Measurements from ENCODE around the gene SYNGAP1. TPM values are rescaled to one million over a fixed set of nuclear protein-coding genes. Genes with fewer than 3 reads are reported as not detected.

SYNGAP1 gene
- total and polyA plus RNA-seq, 9 of the 15 experiments (the other 6 are each of a cell fraction or from before 2014, with no cell fraction given) = 0.01 to 22.8 (median 3.2) TPM

DNA sequence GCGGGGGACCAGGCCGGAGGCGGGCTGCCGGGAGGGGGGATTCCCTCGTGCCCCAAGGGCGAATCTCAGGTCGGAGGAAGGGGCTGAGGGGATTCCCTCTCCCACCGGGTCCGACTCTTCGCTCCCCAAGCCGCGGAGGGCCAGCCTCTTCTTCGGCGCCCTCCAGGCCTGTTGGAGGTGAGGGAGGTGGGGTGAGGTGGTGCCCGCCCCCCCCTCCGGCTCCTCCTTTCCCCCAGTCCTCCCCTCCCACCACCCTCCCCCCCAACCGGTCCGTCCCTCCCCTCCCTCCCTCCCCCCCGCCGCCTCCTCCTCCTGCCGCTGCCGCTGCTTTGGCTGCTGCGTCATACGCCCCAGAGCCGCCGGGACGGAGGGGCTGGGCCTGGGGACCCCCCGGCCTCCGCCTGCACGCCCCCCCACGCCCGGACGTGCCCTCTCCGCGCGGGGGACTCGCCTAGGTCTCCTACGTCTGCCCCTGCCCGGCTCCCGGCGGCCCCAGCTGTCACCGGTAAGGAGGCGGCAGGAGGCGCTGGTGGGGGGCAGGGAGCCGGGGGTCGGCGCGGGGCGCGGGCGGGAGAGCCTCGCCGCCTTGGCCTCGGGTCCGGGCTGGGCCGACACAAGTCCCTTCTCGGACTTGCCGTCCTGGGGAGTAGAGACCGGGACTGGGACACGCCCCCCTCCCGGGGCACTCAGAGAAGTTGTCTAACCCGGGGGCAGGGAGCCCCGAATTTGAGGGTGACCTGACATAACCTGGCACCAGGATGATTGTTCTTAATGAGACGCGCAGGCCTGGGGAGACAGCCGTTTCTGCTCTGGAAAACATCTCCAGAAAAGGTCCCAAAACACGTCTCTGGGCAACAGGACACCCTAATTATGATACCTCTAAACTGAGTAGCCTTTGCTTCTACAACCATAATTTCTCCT lies 8.9 kb upstream of the SYNGAP1 start, which contains the start of gene PHF1 (continued):
- 0 out of 2 replicates have a peak, but pooled peaks have one; percentile 16 for TF ChIP-seq JUND (IDR thresholded peaks at IDR 0.05; ENCODE audit: borderline replicate concordance, low read depth, low read length)
- no peak for TF ChIP-seq JUND (tag; IDR thresholded peaks at IDR 0.05; ENCODE audit: borderline replicate concordance, low read depth, low read length)
- no peak for TF ChIP-seq YY1 (IDR thresholded peaks at IDR 0.05; ENCODE audit: borderline replicate concordance in 1 of 3, control insufficient read depth in 1 of 3, extremely low read depth in 1 of 3, insufficient read depth in 3 of 3, insufficient read length in 1 of 3, insufficient replicate concordance in 2 of 3, low read depth in 1 of 3, low read length in 2 of 3)
- TF ChIP-seq, protein P1, sequence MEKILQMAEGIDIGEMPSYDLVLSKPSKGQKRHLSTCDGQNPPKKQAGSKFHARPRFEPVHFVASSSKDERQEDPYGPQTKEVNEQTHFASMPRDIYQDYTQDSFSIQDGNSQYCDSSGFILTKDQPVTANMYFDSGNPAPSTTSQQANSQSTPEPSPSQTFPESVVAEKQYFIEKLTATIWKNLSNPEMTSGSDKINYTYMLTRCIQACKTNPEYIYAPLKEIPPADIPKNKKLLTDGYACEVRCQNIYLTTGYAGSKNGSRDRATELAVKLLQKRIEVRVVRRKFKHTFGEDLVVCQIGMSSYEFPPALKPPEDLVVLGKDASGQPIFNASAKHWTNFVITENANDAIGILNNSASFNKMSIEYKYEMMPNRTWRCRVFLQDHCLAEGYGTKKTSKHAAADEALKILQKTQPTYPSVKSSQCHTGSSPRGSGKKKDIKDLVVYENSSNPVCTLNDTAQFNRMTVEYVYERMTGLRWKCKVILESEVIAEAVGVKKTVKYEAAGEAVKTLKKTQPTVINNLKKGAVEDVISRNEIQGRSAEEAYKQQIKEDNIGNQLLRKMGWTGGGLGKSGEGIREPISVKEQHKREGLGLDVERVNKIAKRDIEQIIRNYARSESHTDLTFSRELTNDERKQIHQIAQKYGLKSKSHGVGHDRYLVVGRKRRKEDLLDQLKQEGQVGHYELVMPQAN (IDR thresholded peaks at IDR 0.05; ENCODE audit: borderline replicate concordance) = 0 out of 2 replicates have a peak, but pooled peaks have one; percentile 25
- TF ChIP-seq KAT7 (CRISPR knock-in tag; IDR thresholded peaks at IDR 0.05; ENCODE audit: borderline replicate concordance) = 0 out of 2 replicates have a peak, but pooled peaks have one; percentile 73
- no peak for TF ChIP-seq ZNF197 (CRISPR knock-in tag; IDR thresholded peaks at IDR 0.05; ENCODE audit: low read depth)
- TF ChIP-seq SMARCE1 (IDR thresholded peaks at IDR 0.05) = no peak
- TF ChIP-seq PYGO2 (tag; IDR thresholded peaks at IDR 0.05) = no peak
- no peak for TF ChIP-seq BMI1 (IDR thresholded peaks at IDR 0.05; ENCODE audit: low read length)
- TF ChIP-seq TCF7 (IDR thresholded peaks at IDR 0.05; ENCODE audit: borderline replicate concordance) = no peak; the same call in 1 of the 2 replicates
- TF ChIP-seq, protein P2, sequence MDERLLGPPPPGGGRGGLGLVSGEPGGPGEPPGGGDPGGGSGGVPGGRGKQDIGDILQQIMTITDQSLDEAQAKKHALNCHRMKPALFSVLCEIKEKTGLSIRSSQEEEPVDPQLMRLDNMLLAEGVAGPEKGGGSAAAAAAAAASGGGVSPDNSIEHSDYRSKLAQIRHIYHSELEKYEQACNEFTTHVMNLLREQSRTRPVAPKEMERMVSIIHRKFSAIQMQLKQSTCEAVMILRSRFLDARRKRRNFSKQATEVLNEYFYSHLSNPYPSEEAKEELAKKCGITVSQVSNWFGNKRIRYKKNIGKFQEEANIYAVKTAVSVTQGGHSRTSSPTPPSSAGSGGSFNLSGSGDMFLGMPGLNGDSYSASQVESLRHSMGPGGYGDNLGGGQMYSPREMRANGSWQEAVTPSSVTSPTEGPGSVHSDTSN (CRISPR knock-in tag; IDR thresholded peaks at IDR 0.05; ENCODE audit: low read depth) = no peak
- TF ChIP-seq, protein P2 (tag; conservative IDR thresholded peaks at IDR 0.05; ENCODE audit: low read depth) = no peak
- TF ChIP-seq ZBTB7A (IDR thresholded peaks at IDR 0.05; ENCODE audit: borderline replicate concordance, control insufficient read depth, low read depth, low read length) = peak; percentile 96
- TF ChIP-seq, protein P3, sequence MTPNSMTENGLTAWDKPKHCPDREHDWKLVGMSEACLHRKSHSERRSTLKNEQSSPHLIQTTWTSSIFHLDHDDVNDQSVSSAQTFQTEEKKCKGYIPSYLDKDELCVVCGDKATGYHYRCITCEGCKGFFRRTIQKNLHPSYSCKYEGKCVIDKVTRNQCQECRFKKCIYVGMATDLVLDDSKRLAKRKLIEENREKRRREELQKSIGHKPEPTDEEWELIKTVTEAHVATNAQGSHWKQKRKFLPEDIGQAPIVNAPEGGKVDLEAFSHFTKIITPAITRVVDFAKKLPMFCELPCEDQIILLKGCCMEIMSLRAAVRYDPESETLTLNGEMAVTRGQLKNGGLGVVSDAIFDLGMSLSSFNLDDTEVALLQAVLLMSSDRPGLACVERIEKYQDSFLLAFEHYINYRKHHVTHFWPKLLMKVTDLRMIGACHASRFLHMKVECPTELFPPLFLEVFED (CRISPR knock-in tag; conservative IDR thresholded peaks at IDR 0.05) = 0 out of 2 replicates have a peak, but pooled peaks have one; percentile 45
- no peak for TF ChIP-seq PHB (CRISPR knock-in tag; IDR thresholded peaks at IDR 0.05)
- TF ChIP-seq KDM1A (IDR thresholded peaks at IDR 0.05) = peak in 1 of 2 experiments; percentile 81; a peak in 1 of 4 replicates
- TF ChIP-seq HDAC3 (IDR thresholded peaks at IDR 0.05; ENCODE audit: borderline replicate concordance, partially characterized antibody) = no peak
- TF ChIP-seq, protein P4, sequence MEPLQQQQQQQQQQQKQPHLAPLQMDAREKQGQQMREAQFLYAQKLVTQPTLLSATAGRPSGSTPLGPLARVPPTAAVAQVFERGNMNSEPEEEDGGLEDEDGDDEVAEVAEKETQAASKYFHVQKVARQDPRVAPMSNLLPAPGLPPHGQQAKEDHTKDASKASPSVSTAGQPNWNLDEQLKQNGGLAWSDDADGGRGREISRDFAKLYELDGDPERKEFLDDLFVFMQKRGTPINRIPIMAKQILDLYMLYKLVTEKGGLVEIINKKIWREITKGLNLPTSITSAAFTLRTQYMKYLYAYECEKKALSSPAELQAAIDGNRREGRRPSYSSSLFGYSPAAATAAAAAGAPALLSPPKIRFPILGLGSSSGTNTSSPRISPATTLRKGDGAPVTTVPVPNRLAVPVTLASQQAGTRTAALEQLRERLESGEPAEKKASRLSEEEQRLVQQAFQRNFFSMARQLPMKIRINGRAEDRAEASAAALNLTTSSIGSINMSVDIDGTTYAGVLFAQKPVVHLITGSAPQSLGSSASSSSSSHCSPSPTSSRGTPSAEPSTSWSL (CRISPR knock-in tag; IDR thresholded peaks at IDR 0.05; ENCODE audit: borderline replicate concordance) = no peak
